ENCODE measurements around the gene PEX16. TPM values are rescaled to one million over a fixed set of nuclear protein-coding genes. Genes with fewer than 3 reads are reported as not detected.

The PEX16 gene
- total and polyA plus RNA-seq, 2 of the 13 experiments (the other 11 are each of a cell fraction or from before 2014, with no cell fraction given): 12.5 to 21.8 TPM

DNA sequence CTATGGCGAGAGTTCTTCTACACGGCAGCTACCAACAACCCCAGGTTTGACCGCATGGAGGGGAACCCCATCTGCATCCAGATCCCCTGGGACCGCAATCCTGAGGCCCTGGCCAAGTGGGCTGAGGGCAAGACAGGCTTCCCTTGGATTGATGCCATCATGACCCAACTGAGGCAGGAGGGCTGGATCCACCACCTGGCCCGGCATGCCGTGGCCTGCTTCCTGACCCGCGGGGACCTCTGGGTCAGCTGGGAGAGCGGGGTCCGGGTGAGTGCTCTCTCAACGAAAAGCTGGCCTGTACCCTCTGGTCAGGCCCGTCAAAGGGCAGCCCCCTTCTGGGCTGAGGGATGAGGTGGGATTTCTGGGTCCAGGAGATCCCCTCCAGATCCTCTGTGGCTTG, 48.1 kb downstream of the PEX16 start:
- FAIRE-seq (no peak), ATAC-seq (no peak), DNase-seq (ENCODE audit: low spot score) (no peak)
- H4K20me1 ChIP-seq (ENCODE audit: insufficient read depth, low read length): no peaks in the 10 kb centered on the region
- no peaks in the 10 kb centered on the region for H3K27me3 ChIP-seq (ENCODE audit: control insufficient read depth in 1 of 2, insufficient read depth in 2 of 2, low read length in 2 of 2)
- H3K4me2 ChIP-seq (ENCODE audit: low read depth, low read length): no peak overlapping the region
- no peak overlapping the region for H3K4me3 ChIP-seq (replicated peaks in 1 of 3; ENCODE audit: insufficient read depth in 1 of 3, low read depth in 2 of 3, low read length in 3 of 3)
- BruUV-seq (replicated peaks): no TSS peak
- intact Hi-C loops (cut with micrococcal nuclease; ENCODE audit: unreplicated experiment): no loop called here
- H3K36me3 ChIP-seq (replicated peaks in 1 of 2; ENCODE audit: control insufficient read depth in 1 of 2, insufficient read depth in 2 of 2, low read length in 2 of 2): peaks cover 27 to 70% of the 10 kb centered on the region in 2 experiments
- no peak for TF ChIP-seq AHR (CRISPR knock-in tag; IDR thresholded peaks at IDR 0.05)
- TF ChIP-seq ZKSCAN5 (CRISPR knock-in tag; IDR thresholded peaks at IDR 0.05): no peak
- no peak for TF ChIP-seq ELF3 (CRISPR knock-in tag; IDR thresholded peaks at IDR 0.05)
- no peak for TF ChIP-seq ZNF12 (CRISPR knock-in tag; IDR thresholded peaks at IDR 0.05)
- TF ChIP-seq ZNF761 (CRISPR knock-in tag; conservative IDR thresholded peaks at IDR 0.05): no peak
- no peak for TF ChIP-seq SCMH1 (CRISPR knock-in tag; IDR thresholded peaks at IDR 0.05; ENCODE audit: borderline replicate concordance)
- TF ChIP-seq, protein P1, sequence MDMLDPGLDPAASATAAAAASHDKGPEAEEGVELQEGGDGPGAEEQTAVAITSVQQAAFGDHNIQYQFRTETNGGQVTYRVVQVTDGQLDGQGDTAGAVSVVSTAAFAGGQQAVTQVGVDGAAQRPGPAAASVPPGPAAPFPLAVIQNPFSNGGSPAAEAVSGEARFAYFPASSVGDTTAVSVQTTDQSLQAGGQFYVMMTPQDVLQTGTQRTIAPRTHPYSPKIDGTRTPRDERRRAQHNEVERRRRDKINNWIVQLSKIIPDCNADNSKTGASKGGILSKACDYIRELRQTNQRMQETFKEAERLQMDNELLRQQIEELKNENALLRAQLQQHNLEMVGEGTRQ (IDR thresholded peaks at IDR 0.05; ENCODE audit: low read depth, low read length): no peak
- TF ChIP-seq, protein P1 (CRISPR knock-in tag; IDR thresholded peaks at IDR 0.05; ENCODE audit: borderline replicate concordance): no peak
- TF ChIP-seq SYNCRIP (IDR thresholded peaks at IDR 0.05; ENCODE audit: insufficient read depth, low read depth, low read length): no peak
- TF ChIP-seq MED1 (CRISPR knock-in tag; IDR thresholded peaks at IDR 0.05): no peak
- ChIA-PET POLR2A (no interaction called here), CTCF (ENCODE audit: low intra/inter-chr PET ratio, low total read pairs) (no interaction called here)
- H3K79me2 ChIP-seq (ENCODE audit: insufficient read depth, low read length): no peaks in the 10 kb centered on the region
- in situ Hi-C loops (cut with HindIII; ENCODE audit: extremely low pct_ligation_motif_present, low pct_unique_long_range_greater_than_20kb): no loop called here
- no peak overlapping the region for H2AFZ ChIP-seq (ENCODE audit: low read length)
- H3K4me1 ChIP-seq (ENCODE audit: insufficient read depth, low read length): no peaks in the 10 kb centered on the region
- H3K27ac ChIP-seq (ENCODE audit: extremely low read length, insufficient read depth, low read length): no peak overlapping the region
- H3K9ac ChIP-seq (ENCODE audit: insufficient read depth, low read depth, low read length): no peak overlapping the region
- H3K9me3 ChIP-seq (ENCODE audit: low read length): no peaks in the 10 kb centered on the region
- WGBS (ENCODE audit: low lambda C conversion rate): 100% methylated on average over 4 of the region's 12 CpGs
